ENCODE results near the gene SORCS2.

SORCS2 gene

DNA sequence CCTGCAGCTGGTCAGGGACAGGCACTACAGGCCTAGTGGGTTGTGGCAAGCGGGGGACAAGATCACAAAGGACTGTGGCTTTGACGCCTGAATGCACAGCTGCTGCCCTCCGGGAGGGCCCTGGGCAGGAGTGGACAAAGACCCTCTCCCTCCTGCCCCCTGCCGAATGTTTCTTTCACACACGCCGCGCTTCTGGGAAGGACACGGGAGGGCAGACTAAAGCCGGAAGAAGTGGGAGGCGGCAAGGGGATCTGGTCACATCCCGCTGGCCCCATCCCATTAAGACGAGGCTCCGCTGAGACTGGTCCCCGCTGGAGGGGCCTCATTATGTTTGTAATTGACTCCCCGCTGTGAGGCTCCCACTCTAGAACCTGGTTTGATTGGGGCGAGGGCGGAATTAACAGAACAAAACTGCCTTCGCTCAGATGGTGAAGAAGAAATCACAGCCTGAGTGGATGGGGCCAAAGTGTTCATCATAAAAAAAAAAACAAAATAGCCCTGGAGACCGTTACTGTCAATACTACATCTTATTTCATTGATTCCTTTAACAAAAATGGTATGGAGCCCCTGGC lies 280.2 kb downstream of the SORCS2 start:
- no peak for DNase-seq
- no peak overlapping the region for H3K4me3 Mint-ChIP-seq
- no peaks in the 10 kb centered on the region for H3K4me1 Mint-ChIP-seq
- H3K27ac Mint-ChIP-seq: no peak overlapping the region
- H3K9me3 Mint-ChIP-seq: no peaks in the 10 kb centered on the region
- H3K27me3 Mint-ChIP-seq: peaks cover 31% of the 10 kb centered on the region
- no peak for ATAC-seq

DNA sequence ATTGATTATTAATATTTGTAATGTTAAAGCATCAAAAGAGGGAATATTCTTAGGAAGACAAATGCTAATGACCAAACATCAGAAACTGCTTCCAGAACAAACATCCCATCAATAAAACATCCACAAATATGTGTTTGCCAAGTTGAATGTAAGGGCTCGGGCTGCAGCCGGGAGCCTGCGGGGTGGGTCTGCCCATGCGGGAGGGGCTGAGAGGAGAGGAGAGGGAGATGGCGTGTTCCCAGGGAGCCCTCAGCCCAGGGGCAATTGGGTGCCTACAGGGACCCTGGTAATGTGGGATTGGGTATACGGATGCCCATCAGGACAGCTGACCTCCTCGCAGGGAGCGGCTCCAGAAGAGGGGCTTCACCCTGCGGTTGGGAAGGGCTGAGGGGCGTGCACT lies 280.7 kb downstream of the SORCS2 start:
- Mint-ChIP-seq H3K27ac (no peak overlapping the region), H3K9me3 (no peaks in the 10 kb centered on the region), H3K4me3 (no peak overlapping the region), H3K4me1 (no peaks in the 10 kb centered on the region), H3K27me3 (peaks cover 31% of the 10 kb centered on the region)
- DNase-seq (no peak), ATAC-seq (no peak)

DNA sequence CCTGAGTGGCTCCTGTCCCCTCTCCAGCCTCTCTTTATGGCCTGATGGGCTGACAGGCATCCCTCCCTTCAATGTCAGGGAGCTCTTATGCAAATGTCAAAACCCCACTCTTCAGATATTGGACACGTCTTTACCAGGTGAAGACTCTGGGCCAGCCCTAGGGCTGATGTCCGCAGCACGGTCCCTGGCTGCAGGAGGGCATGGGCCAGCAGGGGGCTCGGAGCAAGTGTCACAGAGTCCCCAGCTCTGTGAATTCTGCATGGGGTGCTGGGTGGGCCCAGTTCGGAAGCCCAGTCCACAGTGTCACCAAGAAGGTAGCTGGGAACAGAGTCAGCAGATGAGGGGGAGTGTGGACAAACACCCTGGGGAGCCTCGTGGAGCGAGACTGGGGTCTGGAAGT lies 282.0 kb downstream of the SORCS2 start:
- Mint-ChIP-seq H3K27me3 (peaks cover 31% of the 10 kb centered on the region), H3K4me1 (no peaks in the 10 kb centered on the region), H3K4me3 (no peak overlapping the region), H3K27ac (no peak overlapping the region), H3K9me3 (no peaks in the 10 kb centered on the region)
- ATAC-seq (no peak), DNase-seq (no peak)

- no peak overlapping the region for H3K4me3 Mint-ChIP-seq
- peaks cover 29% of the 10 kb centered on the region for H3K27me3 Mint-ChIP-seq
- no peak overlapping the region for H3K27ac Mint-ChIP-seq
- no peaks in the 10 kb centered on the region for H3K4me1 Mint-ChIP-seq
- ATAC-seq (no peak), DNase-seq (no peak)
- no peaks in the 10 kb centered on the region for H3K9me3 Mint-ChIP-seq
Observed at GRCh38 chr4:7475207-7475606, 282.9 kb downstream of the SORCS2 start.

GRCh38 chr4:7476820-7477219 lies 284.5 kb downstream of the SORCS2 start:
- H3K9me3 Mint-ChIP-seq: no peaks in the 10 kb centered on the region
- no peak overlapping the region for H3K4me3 Mint-ChIP-seq
- no peak overlapping the region for H3K27ac Mint-ChIP-seq
- no peaks in the 10 kb centered on the region for H3K4me1 Mint-ChIP-seq
- no peak for ATAC-seq
- no peak for DNase-seq
- H3K27me3 Mint-ChIP-seq: peaks cover 21% of the 10 kb centered on the region

GRCh38 chr4:7477695-7478094 lies 285.4 kb downstream of the SORCS2 start:
- H3K4me1 Mint-ChIP-seq: no peaks in the 10 kb centered on the region
- H3K27me3 Mint-ChIP-seq: peaks cover 13% of the 10 kb centered on the region
- ATAC-seq (no peak), DNase-seq (no peak)
- H3K9me3 Mint-ChIP-seq: no peaks in the 10 kb centered on the region
- no peak overlapping the region for H3K4me3 Mint-ChIP-seq
- no peak overlapping the region for H3K27ac Mint-ChIP-seq

DNA sequence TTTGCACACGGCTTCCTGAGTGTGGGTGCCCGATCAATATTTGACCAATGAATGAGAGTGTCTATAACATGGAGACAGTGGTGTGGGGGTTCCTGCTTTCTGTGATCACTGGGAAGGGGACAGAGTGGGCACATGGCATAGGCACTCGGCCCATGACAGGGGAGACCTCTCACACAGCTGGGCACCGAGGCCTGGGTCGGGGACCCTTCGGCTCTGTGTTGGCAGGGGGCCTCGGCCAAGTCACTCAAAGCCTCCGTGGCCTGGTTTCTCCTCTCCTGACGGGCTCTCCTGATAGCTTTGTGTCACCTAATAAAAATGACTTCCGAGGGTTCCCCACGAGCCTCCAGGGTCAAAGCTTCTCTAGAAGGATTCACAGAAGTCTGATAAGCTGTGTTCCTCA lies 286.3 kb downstream of the SORCS2 start:
- DNase-seq: no peak
- Mint-ChIP-seq H3K27me3 (peaks cover 4% of the 10 kb centered on the region), H3K4me1 (no peaks in the 10 kb centered on the region), H3K9me3 (no peaks in the 10 kb centered on the region), H3K27ac (peak overlapping the region in 1 of 2 donors; percentile 4), H3K4me3 (no peak overlapping the region)
- no peak for ATAC-seq

- H3K9me3 Mint-ChIP-seq: no peaks in the 10 kb centered on the region
- peak overlapping the region in 1 of 2 donors; percentile 43 for H3K27ac Mint-ChIP-seq
- H3K4me1 Mint-ChIP-seq: no peaks in the 10 kb centered on the region
- H3K4me3 Mint-ChIP-seq: no peak overlapping the region
- DNase-seq: no peak
- peaks cover 9% of the 10 kb centered on the region for H3K27me3 Mint-ChIP-seq
- no peak for ATAC-seq
Observed at GRCh38 chr4:7480423-7480822, 288.1 kb downstream of the SORCS2 start.

GRCh38 chr4:7481227-7481626 lies 288.9 kb downstream of the SORCS2 start:
- H3K27me3 Mint-ChIP-seq: peaks cover 15% of the 10 kb centered on the region
- DNase-seq (no peak), ATAC-seq (no peak)
- no peaks in the 10 kb centered on the region for H3K9me3 Mint-ChIP-seq
- no peaks in the 10 kb centered on the region for H3K4me1 Mint-ChIP-seq
- H3K27ac Mint-ChIP-seq: no peak overlapping the region
- no peak overlapping the region for H3K4me3 Mint-ChIP-seq

GRCh38 chr4:7485096-7485495 lies 292.8 kb downstream of the SORCS2 start:
- DNase-seq: no peak
- ATAC-seq: peak; percentile 26
- H3K9me3 Mint-ChIP-seq: no peaks in the 10 kb centered on the region
- no peak overlapping the region for H3K4me3 Mint-ChIP-seq
- H3K27me3 Mint-ChIP-seq: peaks cover 32% of the 10 kb centered on the region
- H3K4me1 Mint-ChIP-seq: no peaks in the 10 kb centered on the region
- no peak overlapping the region for H3K27ac Mint-ChIP-seq

DNA sequence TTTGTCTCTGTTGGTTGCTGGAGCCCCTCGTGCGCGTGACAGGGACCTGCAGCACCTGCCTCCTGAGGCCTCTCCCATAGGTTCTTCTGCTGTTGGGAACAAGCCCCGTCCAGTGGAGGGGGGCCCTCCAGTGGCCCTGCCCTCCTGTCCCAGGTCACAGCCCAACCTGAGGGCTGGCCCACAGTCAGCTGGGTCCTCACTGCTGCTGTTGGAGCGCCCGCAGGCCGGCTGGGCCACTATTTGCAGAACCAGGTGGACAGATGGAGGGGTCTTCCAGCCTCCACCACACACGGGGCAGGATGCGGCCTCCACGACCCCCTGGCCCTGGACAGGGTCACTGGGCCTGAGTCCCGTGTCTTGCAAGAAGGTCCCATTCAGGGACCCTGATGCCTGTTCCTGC lies 293.8 kb downstream of the SORCS2 start:
- no peaks in the 10 kb centered on the region for H3K4me1 Mint-ChIP-seq
- peaks cover 38% of the 10 kb centered on the region for H3K27me3 Mint-ChIP-seq
- no peak for DNase-seq
- H3K27ac Mint-ChIP-seq: no peak overlapping the region
- no peak overlapping the region for H3K4me3 Mint-ChIP-seq
- no peaks in the 10 kb centered on the region for H3K9me3 Mint-ChIP-seq
- no peak for ATAC-seq

GRCh38 chr4:7487502-7487901 lies 295.2 kb downstream of the SORCS2 start:
- no peak for ATAC-seq
- H3K4me3 Mint-ChIP-seq: no peak overlapping the region
- no peaks in the 10 kb centered on the region for H3K4me1 Mint-ChIP-seq
- peak overlapping the region in 1 of 2 donors; percentile 81 for H3K27ac Mint-ChIP-seq
- no peak for DNase-seq
- H3K9me3 Mint-ChIP-seq: no peaks in the 10 kb centered on the region
- H3K27me3 Mint-ChIP-seq: peaks cover 40% of the 10 kb centered on the region

DNA sequence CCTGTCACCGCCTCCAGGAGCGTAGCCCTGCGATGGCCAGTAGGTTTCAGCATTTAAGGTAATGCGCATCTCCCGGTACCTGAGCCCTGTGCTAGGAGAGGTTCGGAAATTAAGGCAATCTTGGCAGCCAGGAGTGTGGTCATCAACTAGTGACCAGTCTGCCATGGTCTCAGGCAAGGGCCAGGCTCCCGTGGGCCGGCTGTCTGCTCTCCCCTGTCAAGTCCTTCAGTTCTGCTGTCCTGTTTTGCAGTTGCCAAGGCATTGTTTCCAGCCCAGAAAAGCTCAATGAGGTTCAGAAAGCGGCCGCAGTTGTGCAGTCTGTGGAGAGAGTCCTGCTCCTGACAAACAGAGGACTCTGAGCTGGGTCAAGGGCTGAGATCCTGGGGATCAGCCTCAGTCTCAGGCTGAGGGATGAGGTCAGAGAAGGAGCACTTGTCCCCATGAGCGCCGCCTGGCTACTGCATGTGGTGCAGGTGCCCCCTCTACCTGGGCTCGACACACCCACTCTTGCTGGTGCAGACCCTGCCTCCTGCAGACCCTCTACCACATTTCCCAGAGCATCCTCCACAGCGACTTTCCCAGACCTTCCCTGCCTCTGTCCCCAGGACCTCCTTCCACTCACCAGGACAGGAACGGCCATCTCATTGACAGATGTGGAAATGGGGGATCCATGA lies 295.8 kb downstream of the SORCS2 start:
- Mint-ChIP-seq H3K4me1 (no peaks in the 10 kb centered on the region), H3K27ac (no peak overlapping the region), H3K9me3 (no peaks in the 10 kb centered on the region), H3K4me3 (no peak overlapping the region), H3K27me3 (peaks cover 40% of the 10 kb centered on the region)
- ATAC-seq: no peak
- no peak for DNase-seq

- H3K27ac Mint-ChIP-seq: no peak overlapping the region
- no peaks in the 10 kb centered on the region for H3K4me1 Mint-ChIP-seq
- H3K27me3 Mint-ChIP-seq: peaks cover 25% of the 10 kb centered on the region
- ATAC-seq (no peak), DNase-seq (no peak)
- no peaks in the 10 kb centered on the region for H3K9me3 Mint-ChIP-seq
- no peak overlapping the region for H3K4me3 Mint-ChIP-seq
Observed at GRCh38 chr4:7491915-7492314, 299.6 kb downstream of the SORCS2 start.

DNA sequence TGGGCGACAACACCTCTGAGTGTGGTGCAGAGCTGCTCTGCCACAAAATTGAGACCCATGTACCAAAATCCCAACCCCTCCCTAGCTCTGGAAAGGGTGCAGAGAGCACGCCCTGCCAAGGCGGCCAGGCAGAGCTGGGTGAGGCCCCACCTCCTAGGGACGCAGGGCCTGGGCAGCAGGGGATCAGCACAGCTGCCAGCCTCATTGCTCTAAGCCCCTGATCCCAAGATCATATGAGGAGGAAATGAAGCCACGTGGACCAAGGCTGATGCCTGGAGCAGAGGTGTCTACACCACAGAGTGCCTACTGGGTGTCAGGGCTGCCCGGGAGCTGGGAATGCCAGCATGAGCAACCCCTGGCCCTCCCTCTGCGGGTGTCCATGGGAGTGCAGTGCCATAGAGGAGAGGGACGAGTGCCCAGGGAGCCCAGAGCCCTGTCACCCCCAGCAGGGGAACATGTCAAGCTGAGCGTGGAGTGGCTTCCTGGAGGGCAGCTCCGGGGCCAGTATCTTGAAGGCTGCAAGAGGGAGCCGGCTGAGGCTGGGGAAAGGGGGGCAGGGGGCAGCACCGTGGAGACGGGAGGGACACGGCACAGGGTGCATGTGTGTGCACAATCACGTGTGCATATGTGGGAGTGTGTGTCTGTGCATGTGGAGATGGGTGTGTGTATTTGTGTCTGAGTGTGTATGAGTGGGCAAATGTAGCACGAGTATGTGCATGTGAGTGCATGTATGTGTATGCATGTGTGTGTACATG lies 306.3 kb downstream of the SORCS2 start:
- H3K27ac Mint-ChIP-seq: no peak overlapping the region
- no peaks in the 10 kb centered on the region for H3K9me3 Mint-ChIP-seq
- DNase-seq (no peak), ATAC-seq (no peak)
- H3K4me1 Mint-ChIP-seq: no peaks in the 10 kb centered on the region
- peaks cover 15% of the 10 kb centered on the region for H3K27me3 Mint-ChIP-seq
- no peak overlapping the region for H3K4me3 Mint-ChIP-seq

- H3K27me3 Mint-ChIP-seq: peaks cover 15% of the 10 kb centered on the region
- no peaks in the 10 kb centered on the region for H3K4me1 Mint-ChIP-seq
- no peak for ATAC-seq
- no peak for DNase-seq
- H3K27ac Mint-ChIP-seq: no peak overlapping the region
- no peak overlapping the region for H3K4me3 Mint-ChIP-seq
- H3K9me3 Mint-ChIP-seq: no peaks in the 10 kb centered on the region
Observed at GRCh38 chr4:7499661-7500060, 307.3 kb downstream of the SORCS2 start.

Measured in stimulated activated naive CD8-positive, alpha-beta T cell treated with anti-CD3 and anti-CD28 coated beads, Interleukin-15, amount 100 ng/mL, for 72 hours (primary cell).